GM12891 (cell line): ENCODE measurements around the gene KICS2.

Source experiments
- POLR2A ChIP-seq: IDR thresholded peaks from 2 replicates; pipeline ENCODE4 v1.6.1; 2011; ENCODE audit warnings: low read depth, low read length, control low read depth
- POLR2AphosphoS5 ChIP-seq: IDR thresholded peaks from 2 replicates; pipeline ENCODE4 v1.6.1; 2011; ENCODE audit warnings: low read depth, low read length, control low read depth
- TAF1 ChIP-seq: IDR thresholded peaks from 2 replicates; pipeline ENCODE4 v1.6.1; 2011; ENCODE audit warnings: low read depth, low read length, control low read depth

- no peak for TF ChIP-seq POLR2A
- no peak for TF ChIP-seq POLR2AphosphoS5
- no peak for TF ChIP-seq TAF1
These were observed 28.2 kb downstream of the KICS2 start for GRCh38 chr12:64193931-64194330.
